GM12878 (cell line): Measurements from ENCODE around the gene WDR86. TPM values are rescaled to one million over a fixed set of nuclear protein-coding genes. Genes with fewer than 3 reads are reported as not detected.

Experiments
- BCL3 ChIP-seq: IDR thresholded peaks from 2 replicates; pipeline ENCODE4 v1.6.1; 2011; ENCODE audit warnings: borderline replicate concordance, low read depth, mild to moderate bottlenecking, moderate library complexity, low read length; ENCODE audit not compliant: insufficient read depth, poor library complexity, severe bottlenecking
- CHD2 ChIP-seq: IDR thresholded peaks from 2 replicates; pipeline ENCODE4 v1.6.1; 2011; ENCODE audit warnings: low read depth, low read length, improper control_type of control experiment, borderline replicate concordance
- EGR1 ChIP-seq, 2 experiments: IDR thresholded peaks; 1 replicate in 1 of 2; 2 replicates in 1 of 2; pipeline ENCODE4 v1.6.1; 2011 to 2012; ENCODE audit warnings: low read depth in 2 of 2, low read length in 2 of 2, borderline replicate concordance in 1 of 2, mild to moderate bottlenecking in 1 of 2, moderate library complexity in 1 of 2
- GABPA ChIP-seq: IDR thresholded peaks from 2 replicates; pipeline ENCODE4 v1.6.1; 2014; ENCODE audit warnings: antibody characterized with exemption, low read depth, mild to moderate bottlenecking, inconsistent platforms
- HDAC2 ChIP-seq: fragments of 200-600 bp; sonication (generic); IDR thresholded peaks from 2 replicates; pipeline ENCODE4 v1.6.1; 2017
- HSF1 ChIP-seq: fragments of 150-350 bp; IDR thresholded peaks from 2 replicates; pipeline ENCODE4 v1.6.1; 2014; ENCODE audit warnings: mild to moderate bottlenecking, low read depth, low read length
- IRF4 ChIP-seq: IDR thresholded peaks from 2 replicates; pipeline ENCODE4 v1.6.1; 2011; ENCODE audit warnings: low read depth, low read length
- NBN ChIP-seq: fragments of 450-650 bp; IDR thresholded peaks from 2 replicates; pipeline ENCODE4 v1.6.1; 2016
- NFXL1 ChIP-seq: fragments of 450-650 bp; IDR thresholded peaks from 2 replicates; pipeline ENCODE4 v1.6.1; 2017; ENCODE audit warnings: antibody characterized with exemption, mild to moderate bottlenecking, borderline replicate concordance
- PML ChIP-seq: IDR thresholded peaks from 2 replicates; pipeline ENCODE4 v1.6.1; 2012; ENCODE audit warnings: low read length, inconsistent platforms
- RELB ChIP-seq: fragments of 450-650 bp; IDR thresholded peaks from 2 replicates; pipeline ENCODE4 v1.6.1; 2017; ENCODE audit warnings: low read depth, mild to moderate bottlenecking, moderate library complexity
- RFX5 ChIP-seq: IDR thresholded peaks from 2 replicates; pipeline ENCODE4 v1.6.1; 2011; ENCODE audit warnings: low read depth, low read length, improper control_type of control experiment
- SMAD5 ChIP-seq: IDR thresholded peaks from 2 replicates; pipeline ENCODE4 v1.6.1; 2016; ENCODE audit warnings: antibody characterized with exemption, low read depth
- SRF ChIP-seq, 2 experiments: IDR thresholded peaks; 2 replicates each; pipeline ENCODE4 v1.6.1; 2011; ENCODE audit warnings: low read depth in 2 of 2, low read length in 2 of 2, mild to moderate bottlenecking in 1 of 2, moderate library complexity in 1 of 2
- STAT1 ChIP-seq: fragments of 450-650 bp; conservative IDR thresholded peaks from 2 replicates; pipeline ENCODE4 v1.6.1; 2014; ENCODE audit warnings: antibody characterized with exemption, mild to moderate bottlenecking
- USF2 ChIP-seq: IDR thresholded peaks from 2 replicates; pipeline ENCODE4 v1.6.1; 2011; ENCODE audit warnings: low read depth, low read length, improper control_type of control experiment, borderline replicate concordance
- ZNF207 ChIP-seq: fragments of 450-650 bp; IDR thresholded peaks from 2 replicates; pipeline ENCODE4 v1.6.1; 2014; ENCODE audit warnings: antibody characterized with exemption, mild to moderate bottlenecking, borderline replicate concordance
- ZNF592 ChIP-seq: fragments of 450-650 bp; IDR thresholded peaks from 2 replicates; pipeline ENCODE4 v1.6.1; 2017; ENCODE audit warnings: mild to moderate bottlenecking, moderate library complexity
- ZNF622 ChIP-seq: fragments of 450-650 bp; IDR thresholded peaks from 2 replicates; pipeline ENCODE4 v1.6.1; 2017; ENCODE audit warnings: mild to moderate bottlenecking, inconsistent platforms
- ZZZ3 ChIP-seq: IDR thresholded peaks from 2 replicates; pipeline ENCODE4 v1.6.1; 2011; ENCODE audit warnings: low read depth; ENCODE audit not compliant: control insufficient read depth, insufficient read length
- polyA plus RNA-seq, 11 experiments: library from polyadenylated mRNA; depleted of rRNA in 4 of 11; unstranded in 6 of 11; stranded (reverse) in 5 of 11; fragments of >200 nt; fragmentation: Nextera tagmentation in 4 of 11; fragmentation: Illumina TruSeq in 1 of 11; extraction: Ambion mirVana in 4 of 11; extraction: Trizol in 1 of 11; gene quantifications; 1 replicate in 1 of 11; 2 replicates in 10 of 11; pipeline versions ENCODE4 v1.2.1 to v1.2.3, GENCODE V29; 2011 to 2016; ENCODE audit warnings: inconsistent platforms in 2 of 11, missing spikeins in 2 of 11, low read depth in 1 of 11
- total RNA-seq, 4 experiments: library from RNA; depleted of rRNA in 3 of 4; stranded (reverse); fragments of >200 nt in 3 of 4; fragmentation: Illumina TruSeq in 1 of 4; extraction: Trizol in 1 of 4; gene quantifications; 2 replicates each; pipeline versions ENCODE4 v1.2.1 to v1.2.3, GENCODE V29; 2013 to 2021

The WDR86 gene
- total and polyA plus RNA-seq, 10 of the 15 experiments (the other 5 are each of a cell fraction or from before 2014, with no cell fraction given): 0.05 to 0.19 (median 0.15) TPM; not detected in 7

GRCh38 chr7:151341357-151342101 lies 68.3 kb downstream of the WDR86 start, which contains the start of gene NUB1 (continued):
- TF ChIP-seq ZNF592 (no peak), SRF (IDR thresholded peaks at IDR 0.05; ENCODE audit: low read depth in 2 of 2, low read length in 2 of 2) (no peak), NFXL1 (no peak), IRF4 (no peak), NBN (no peak), RFX5 (no peak), CHD2 (no peak), STAT1 (no peak), BCL3 (no peak), SMAD5 (no peak), USF2 (no peak), HSF1 (no peak), ZNF622 (no peak), PML (no peak), HDAC2 (no peak), EGR1 (IDR thresholded peaks at IDR 0.05; ENCODE audit: borderline replicate concordance in 1 of 2, low read depth in 2 of 2, low read length in 2 of 2) (peak in 1 of 2 experiments; percentile 63; a peak in 2 of 3 replicates), RELB (no peak), ZNF207 (no peak), ZZZ3 (no peak), GABPA (peak; percentile 84)
